Activated T-cell treated with anti-CD3 and anti-CD28 coated beads for 1 hour (primary cell): ENCODE measurements around the gene KDM1A.
A peak's percentile ranks its signal among the peaks of the same experiment; 100 is the strongest.
"Not testable (repeated sequence)": the region's sequence is repeated elsewhere in the genome, so short reads cannot be mapped to it uniquely, and the experiment has no call there.

Source experiments
- DNase-seq: peaks from one replicate; pipeline ENCODE4 v3.0.0-alpha.2; 2020; ENCODE audit warnings: low read depth

KDM1A gene

GRCh38 chr1:23019094-23019862 lies at the start of gene KDM1A:
TSS of gene KDM1A (plus strand) at chr1:23019468. CDS start at chr1:23019597, 129 bp downstream.
- DNase-seq, result peak; percentile 94

- DNase-seq, result no peak
Observed at GRCh38 chr1:22970096-22970495, 49.2 kb upstream of the KDM1A start.

- no peak for DNase-seq
Observed at GRCh38 chr1:22971161-22971560, 48.1 kb upstream of the KDM1A start.

- no peak for DNase-seq
Observed at GRCh38 chr1:22971611-22972405, 47.5 kb upstream of the KDM1A start.

GRCh38 chr1:22972760-22973159 lies 46.5 kb upstream of the KDM1A start, which contains the start of gene LACTBL1:
TSS of gene LACTBL1 (minus strand) at chr1:22972866. CDS start at chr1:22972316, 550 bp downstream.
- DNase-seq, result no peak

- DNase-seq, result no peak
Observed at GRCh38 chr1:22975694-22976093, 43.6 kb upstream of the KDM1A start.

- DNase-seq, result no peak
Observed at GRCh38 chr1:22976127-22976460, 43.2 kb upstream of the KDM1A start.

- DNase-seq, result peak; percentile 5
Observed at GRCh38 chr1:22976461-22977243, 42.6 kb upstream of the KDM1A start.

GRCh38 chr1:22978299-22978698 lies 41.0 kb upstream of the KDM1A start:
- DNase-seq, result no peak

GRCh38 chr1:22980471-22980790 lies 38.8 kb upstream of the KDM1A start:
- not testable (repeated sequence) for DNase-seq

GRCh38 chr1:22983944-22984343 lies 35.3 kb upstream of the KDM1A start:
- no peak for DNase-seq

GRCh38 chr1:22992384-22992783 lies 26.9 kb upstream of the KDM1A start:
- DNase-seq, result not testable (repeated sequence)

GRCh38 chr1:22993220-22993795 lies 26.0 kb upstream of the KDM1A start:
- not testable (repeated sequence) for DNase-seq

- no peak for DNase-seq
Observed at GRCh38 chr1:22995774-22996173, 23.5 kb upstream of the KDM1A start.

- not testable (repeated sequence) for DNase-seq
Observed at GRCh38 chr1:22997528-22997927, 21.7 kb upstream of the KDM1A start.

GRCh38 chr1:23000133-23000532 lies 19.1 kb upstream of the KDM1A start:
- not testable (repeated sequence) for DNase-seq

- not testable (repeated sequence) for DNase-seq
Observed at GRCh38 chr1:23002218-23002617, 17.1 kb upstream of the KDM1A start.

GRCh38 chr1:23004112-23004511 lies 15.2 kb upstream of the KDM1A start:
- no peak for DNase-seq

- DNase-seq, result not testable (repeated sequence)
Observed at GRCh38 chr1:23004769-23005168, 14.5 kb upstream of the KDM1A start.

GRCh38 chr1:23007106-23007505 lies 12.2 kb upstream of the KDM1A start:
- DNase-seq, result no peak

GRCh38 chr1:23008901-23009300 lies 10.4 kb upstream of the KDM1A start:
- no peak for DNase-seq

GRCh38 chr1:23010025-23010424 lies 9.2 kb upstream of the KDM1A start:
- DNase-seq, result not testable (repeated sequence)
